ENCODE measurements around the gene CHCHD6.

The CHCHD6 gene

DNA sequence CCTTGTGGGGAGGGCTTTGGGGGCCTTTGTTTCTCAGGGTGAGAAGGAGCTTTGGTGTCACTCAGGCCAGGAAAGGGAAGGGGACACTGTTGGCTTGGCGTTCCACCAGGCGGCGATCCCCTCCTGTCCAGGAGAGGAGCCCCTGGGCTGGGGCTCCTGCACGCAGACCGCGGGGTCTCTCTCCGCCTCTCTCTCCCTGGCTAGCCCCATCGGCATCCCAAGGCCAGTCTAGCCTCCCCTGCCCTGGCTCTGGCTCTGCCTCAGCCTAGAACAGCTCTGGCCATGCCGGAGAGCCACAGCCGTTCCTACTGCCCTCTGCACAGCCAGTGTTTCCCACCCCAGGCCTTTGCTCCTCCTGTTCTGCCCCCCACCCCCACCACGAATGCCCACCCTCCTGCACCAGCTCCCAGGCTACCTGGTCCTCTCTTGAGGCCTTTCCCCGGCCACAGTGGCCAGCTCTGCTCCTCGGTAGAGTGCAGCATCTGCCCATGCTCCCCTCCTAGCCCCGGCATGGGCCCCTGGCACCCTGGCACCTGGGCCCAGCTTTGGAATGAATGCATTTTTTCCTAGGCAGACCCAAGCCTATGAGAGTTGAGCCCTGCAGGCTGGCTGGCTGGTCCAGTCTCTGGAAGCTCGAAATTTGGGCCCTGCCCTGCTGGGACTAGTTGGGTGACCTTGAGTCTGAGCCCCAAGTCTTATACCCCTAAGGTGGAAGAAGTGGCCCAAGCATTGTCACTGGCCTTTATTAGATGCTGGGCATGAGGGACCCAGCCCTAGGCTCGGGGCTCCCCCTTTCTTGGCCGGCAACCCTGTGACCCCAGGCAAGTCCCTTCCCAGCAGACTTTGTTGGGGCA lies 281.3 kb downstream of the CHCHD6 start:
- DNase-seq, result no peak
- in situ Hi-C loops (cut with HindIII; ENCODE audit: low pct_ligation_motif_present, low pct_unique_long_range_greater_than_20kb, low sequenced_read_pairs), result no loop called here

DNA sequence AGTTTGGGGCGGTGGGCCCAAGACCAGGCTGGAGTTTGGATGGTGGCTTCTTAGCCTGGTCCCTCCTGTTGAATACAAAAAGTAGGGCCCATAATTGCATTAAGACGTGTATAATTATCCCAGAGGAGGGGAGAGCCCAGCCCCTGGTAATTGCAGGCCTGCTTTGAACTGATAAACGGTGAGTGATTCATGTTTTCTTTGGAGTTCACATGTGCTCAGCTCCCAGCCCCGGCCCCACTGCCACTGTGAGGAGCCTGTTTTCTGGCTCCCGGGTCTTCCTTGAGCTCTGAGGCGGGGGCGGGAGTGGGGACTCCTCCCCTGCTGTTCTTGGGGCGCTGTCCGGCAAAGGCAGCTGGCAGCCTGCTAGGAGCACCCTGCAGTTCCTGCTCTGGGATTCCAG lies 282.0 kb downstream of the CHCHD6 start:
- in situ Hi-C loops (cut with HindIII; ENCODE audit: low pct_ligation_motif_present, low pct_unique_long_range_greater_than_20kb, low sequenced_read_pairs), result no loop called here
- no peak for DNase-seq

DNA sequence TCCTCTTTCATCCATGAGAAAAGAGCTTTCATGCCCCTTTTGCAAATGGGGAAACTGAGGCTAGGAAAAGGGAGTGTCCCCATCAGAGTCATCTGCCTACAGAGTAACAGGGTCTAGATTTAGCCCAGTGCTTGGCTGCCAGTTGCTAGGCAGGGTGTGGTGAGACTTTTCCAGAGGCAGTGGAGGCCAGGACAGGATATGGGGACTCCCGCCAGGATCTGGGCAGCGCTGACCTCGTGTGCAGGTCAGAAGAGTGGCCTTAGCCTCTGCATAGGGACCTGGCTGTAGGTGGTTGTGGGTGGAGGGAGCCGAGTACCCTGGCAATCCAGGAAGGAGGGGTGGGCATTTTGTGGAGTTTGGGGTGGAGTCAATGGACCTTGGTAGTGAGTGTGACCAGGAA lies 283.1 kb downstream of the CHCHD6 start:
- no peak for DNase-seq
- in situ Hi-C loops (cut with HindIII; ENCODE audit: low pct_ligation_motif_present, low pct_unique_long_range_greater_than_20kb, low sequenced_read_pairs), result no loop called here

DNA sequence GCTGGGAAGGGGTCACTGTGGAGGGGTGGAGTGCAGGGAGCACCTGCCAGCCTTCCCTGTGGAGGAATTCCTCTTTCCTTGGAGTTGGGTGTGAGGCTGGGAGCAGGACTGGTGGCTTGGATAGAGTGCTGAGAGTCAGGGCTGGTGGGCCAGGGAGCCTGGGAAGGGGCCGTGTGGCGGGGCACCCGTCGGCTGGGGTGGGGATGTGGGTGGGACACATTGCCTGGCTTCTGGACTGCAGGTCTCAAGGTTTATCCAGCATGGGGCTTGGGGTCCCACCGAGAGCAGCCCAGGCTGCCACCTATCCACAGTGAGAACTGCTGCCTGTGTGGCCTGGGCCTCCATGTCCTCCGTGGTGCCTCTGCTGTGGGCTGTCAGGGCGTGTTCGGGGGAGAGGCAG lies 283.6 kb downstream of the CHCHD6 start:
- DNase-seq, result no peak
- in situ Hi-C loops (cut with HindIII; ENCODE audit: low pct_ligation_motif_present, low pct_unique_long_range_greater_than_20kb, low sequenced_read_pairs), result no loop called here

DNA sequence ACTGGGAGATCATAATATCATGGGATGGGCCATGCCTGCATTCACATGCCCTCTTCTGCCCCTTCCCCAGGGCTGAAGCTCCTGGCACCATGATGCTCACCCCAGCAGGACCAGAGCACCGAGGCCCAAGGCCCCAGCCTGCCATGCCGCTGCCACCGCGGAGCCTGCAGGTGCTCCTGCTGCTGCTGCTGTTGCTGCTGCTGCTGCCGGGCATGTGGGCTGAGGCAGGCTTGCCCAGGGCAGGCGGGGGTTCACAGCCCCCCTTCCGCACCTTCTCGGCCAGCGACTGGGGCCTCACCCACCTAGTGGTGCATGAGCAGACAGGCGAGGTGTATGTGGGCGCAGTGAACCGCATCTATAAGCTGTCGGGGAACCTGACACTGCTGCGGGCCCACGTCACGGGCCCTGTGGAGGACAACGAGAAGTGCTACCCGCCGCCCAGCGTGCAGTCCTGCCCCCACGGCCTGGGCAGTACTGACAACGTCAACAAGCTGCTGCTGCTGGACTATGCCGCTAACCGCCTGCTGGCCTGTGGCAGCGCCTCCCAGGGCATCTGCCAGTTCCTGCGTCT lies 284.5 kb downstream of the CHCHD6 start:
- in situ Hi-C loops (cut with HindIII; ENCODE audit: low pct_ligation_motif_present, low pct_unique_long_range_greater_than_20kb, low sequenced_read_pairs), result no loop called here
- DNase-seq, result no peak

DNA sequence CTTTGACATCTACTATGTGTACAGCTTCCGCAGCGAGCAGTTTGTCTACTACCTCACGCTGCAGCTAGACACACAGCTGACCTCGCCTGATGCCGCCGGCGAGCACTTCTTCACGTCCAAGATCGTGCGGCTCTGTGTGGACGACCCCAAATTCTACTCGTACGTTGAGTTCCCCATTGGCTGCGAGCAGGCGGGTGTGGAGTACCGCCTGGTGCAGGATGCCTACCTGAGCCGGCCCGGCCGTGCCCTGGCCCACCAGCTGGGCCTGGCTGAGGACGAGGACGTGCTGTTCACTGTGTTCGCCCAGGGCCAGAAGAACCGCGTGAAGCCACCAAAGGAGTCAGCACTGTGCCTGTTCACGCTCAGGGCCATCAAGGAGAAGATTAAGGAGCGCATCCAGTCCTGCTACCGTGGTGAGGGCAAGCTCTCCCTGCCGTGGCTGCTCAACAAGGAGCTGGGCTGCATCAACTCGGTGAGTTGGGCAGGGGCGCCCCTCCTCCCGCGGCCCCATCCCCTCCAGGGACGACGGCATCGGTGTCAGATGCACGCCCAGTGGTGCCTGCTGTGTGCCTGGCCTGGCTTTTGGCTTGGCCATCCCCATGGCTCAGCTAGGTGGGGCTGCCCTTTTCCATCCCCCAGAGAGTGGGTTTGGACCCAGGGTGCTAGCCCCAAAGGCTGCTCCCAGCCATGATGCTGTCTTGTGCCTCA lies 285.4 kb downstream of the CHCHD6 start:
- in situ Hi-C loops (cut with HindIII; ENCODE audit: low pct_ligation_motif_present, low pct_unique_long_range_greater_than_20kb, low sequenced_read_pairs), result no loop called here
- DNase-seq, result no peak

DNA sequence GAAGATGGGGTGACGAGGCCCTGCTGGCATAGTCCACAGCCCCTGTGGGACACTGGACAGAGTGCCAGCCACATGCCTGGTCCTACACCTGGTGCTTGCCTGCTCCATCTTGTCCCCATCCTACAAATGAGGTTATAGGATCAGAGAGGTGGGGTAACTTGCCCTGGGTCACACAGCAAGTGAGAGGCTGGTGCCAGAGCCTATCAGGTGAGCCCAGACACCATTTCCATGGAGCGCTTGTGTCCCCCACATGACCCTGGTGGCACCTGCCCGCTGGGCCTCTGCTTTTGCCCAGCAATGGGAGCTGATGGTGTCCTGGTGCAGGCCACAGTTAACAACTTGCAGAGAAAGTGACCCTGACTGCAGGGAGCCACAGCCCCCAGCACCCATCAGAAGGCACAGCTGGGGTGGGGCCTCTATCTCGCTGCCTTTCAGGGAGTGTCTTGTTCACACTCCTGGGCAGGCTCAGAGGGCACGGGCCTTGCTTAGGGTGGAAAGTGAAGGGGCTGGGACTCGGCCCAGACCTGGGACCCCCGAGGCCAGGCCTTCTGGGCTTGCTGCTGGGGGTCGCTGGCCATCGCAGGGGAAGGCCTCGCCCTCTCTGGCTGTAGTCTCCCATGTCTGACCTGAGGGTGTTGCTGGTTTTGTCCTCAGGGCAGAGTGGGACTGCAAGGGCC lies 286.1 kb downstream of the CHCHD6 start:
- no peak for DNase-seq
- in situ Hi-C loops (cut with HindIII; ENCODE audit: low pct_ligation_motif_present, low pct_unique_long_range_greater_than_20kb, low sequenced_read_pairs), result no loop called here

DNA sequence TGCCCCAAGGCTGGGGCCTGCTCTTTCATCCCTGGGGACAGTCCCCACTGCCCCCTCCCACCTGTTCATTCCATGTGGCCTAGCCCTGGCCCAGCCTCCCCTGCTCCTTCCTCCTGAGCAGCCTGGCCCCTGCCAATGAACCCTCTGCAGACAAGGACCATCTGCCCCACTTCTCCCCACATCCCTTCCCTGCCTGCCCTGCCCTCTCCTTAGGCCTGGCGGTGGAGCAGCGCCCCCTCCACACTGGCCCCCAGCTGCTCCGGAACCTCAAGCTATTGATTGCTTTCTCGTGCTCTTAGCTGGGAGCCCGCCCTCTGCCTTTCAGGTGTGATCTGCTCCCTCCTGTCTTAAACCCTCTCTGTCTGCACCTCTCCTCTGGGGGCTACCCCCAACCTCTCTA lies 286.9 kb downstream of the CHCHD6 start:
- DNase-seq, result no peak

DNA sequence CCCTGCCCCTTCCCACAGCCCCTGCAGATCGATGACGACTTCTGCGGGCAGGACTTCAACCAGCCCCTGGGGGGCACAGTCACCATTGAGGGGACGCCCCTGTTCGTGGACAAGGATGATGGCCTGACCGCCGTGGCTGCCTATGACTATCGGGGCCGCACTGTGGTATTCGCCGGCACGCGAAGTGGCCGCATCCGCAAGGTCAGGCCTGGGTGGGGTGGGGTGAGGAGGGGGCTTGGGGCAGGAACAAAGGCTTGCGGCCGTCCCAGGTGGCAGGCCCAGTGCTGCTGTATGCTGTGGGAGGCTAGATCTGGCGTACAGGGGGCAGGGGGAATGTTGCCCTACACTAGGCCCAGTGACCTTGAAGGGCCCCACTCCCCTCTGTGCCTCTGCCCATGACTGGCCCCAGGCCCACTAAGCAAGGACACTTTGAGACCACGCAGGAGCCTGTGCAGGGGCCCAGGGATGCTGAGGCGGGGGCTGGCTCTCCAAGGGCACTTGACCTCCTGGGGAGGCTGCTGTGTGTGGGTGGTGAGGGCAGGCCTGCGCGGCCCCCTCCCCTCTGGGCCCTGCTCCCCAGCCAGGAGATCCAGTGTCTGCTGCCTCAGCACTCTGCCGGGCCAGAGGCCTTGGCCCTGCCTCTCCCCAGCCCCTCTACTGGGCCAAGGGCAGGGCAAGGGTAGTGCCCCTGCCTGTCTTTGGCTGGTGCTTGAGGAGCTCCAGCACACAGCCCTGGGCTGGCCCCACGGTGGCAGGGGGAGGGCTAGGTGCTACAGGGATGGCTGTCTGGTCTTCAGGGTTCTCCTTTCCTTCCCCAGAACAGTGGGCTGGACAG lies 287.5 kb downstream of the CHCHD6 start:
- in situ Hi-C loops (cut with HindIII; ENCODE audit: low pct_ligation_motif_present, low pct_unique_long_range_greater_than_20kb, low sequenced_read_pairs), result no loop called here
- DNase-seq, result no peak

More for the DNA sequence above, 286.9 kb downstream of the CHCHD6 start:
- in situ Hi-C loops (cut with HindIII; ENCODE audit: low pct_ligation_motif_present, low pct_unique_long_range_greater_than_20kb, low sequenced_read_pairs), result no loop called here

DNA sequence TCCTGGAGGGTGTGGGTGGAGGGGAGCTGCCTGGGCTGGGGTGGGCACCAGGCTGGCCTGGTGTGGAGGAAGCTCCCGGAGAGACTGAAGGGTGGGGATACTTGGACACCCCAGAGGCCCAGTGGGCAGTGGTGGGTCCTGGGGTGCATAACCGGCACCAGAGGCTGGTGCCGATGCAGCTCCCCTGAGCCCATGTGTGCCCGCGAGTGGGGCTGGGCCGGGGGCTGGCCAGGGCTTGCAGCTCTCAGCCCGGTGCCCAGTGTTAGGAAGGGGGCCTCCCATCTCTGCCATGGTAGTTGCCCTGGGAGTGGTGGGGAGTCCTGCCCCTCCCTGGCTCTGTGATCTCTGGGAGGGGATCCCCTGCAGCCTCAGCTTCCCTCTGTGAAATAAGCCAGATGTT lies 288.2 kb downstream of the CHCHD6 start:
- in situ Hi-C loops (cut with HindIII; ENCODE audit: low pct_ligation_motif_present, low pct_unique_long_range_greater_than_20kb, low sequenced_read_pairs), result no loop called here
- no peak for DNase-seq

DNA sequence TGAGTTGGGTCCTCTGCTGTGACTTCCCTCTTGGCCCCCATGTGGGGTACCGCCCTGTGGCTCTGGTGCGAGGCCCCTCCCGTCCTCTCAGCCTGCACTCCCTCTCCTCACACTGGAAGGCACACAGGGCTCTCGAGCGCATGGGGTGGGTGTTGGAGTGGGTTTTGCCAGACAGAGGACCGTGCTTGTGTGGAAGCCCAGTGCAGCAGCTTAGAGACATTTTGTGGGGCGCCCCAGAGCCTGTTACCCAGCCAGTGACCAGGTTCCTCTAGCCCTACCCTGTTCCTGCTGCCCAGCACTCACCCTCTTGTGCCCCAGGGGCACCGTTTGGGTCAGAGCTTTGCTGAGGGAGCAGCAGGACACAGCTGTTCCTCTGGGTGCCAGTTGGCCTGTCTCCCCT lies 288.7 kb downstream of the CHCHD6 start:
- DNase-seq, result no peak
- in situ Hi-C loops (cut with HindIII; ENCODE audit: low pct_ligation_motif_present, low pct_unique_long_range_greater_than_20kb, low sequenced_read_pairs), result no loop called here

DNA sequence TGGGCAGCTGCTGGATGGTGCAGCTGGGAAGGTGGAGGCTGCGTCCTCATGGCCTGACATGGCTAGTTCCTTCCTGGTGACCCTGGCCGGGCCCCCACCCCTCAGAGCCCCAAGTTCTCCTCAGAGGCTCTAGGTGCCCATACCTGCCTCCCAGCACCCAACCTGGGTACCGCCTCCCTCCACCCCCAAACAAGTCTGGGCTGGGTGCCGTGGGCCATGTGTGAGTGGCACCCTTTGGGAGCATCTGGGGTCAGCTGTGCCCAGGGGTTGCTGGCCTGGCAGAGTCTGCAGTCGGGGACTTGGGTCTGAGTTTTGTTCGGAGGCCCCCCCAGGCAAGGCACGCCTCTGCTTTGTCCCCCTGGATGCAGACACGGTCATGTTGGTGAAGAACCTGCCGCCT lies 289.4 kb downstream of the CHCHD6 start:
- DNase-seq, result no peak
- in situ Hi-C loops (cut with HindIII; ENCODE audit: low pct_ligation_motif_present, low pct_unique_long_range_greater_than_20kb, low sequenced_read_pairs), result no loop called here

DNA sequence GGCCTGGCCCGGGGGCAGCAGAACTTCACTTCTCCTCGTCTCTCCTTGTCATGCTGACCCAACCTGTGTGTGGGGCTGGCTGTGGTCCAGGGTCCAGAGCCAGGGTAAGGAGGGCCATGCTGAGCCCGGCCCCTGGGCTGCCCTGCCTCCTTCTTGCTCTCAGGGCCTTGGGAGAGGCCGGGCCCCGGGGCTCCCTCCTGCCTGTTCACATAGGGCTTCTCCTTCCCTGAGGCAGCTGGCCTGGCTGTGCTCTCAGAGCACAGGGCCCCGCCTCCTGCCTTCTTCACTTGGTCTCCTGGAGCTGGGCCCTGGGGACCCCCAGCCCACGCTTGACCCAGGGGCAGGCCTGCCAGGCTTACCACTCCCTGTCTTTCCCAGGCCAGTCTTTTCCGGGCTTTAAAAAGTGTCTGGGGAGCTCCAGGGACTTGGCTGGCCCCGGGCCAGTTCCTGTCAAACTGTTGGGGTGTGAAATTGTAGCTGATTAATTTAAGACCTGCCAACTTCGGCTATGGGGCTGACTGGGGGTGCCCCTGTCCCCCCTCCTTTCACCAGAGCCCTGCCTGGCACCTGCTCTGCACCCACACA lies 290.7 kb downstream of the CHCHD6 start:
- DNase-seq, result no peak
- in situ Hi-C loops (cut with HindIII; ENCODE audit: low pct_ligation_motif_present, low pct_unique_long_range_greater_than_20kb, low sequenced_read_pairs), result no loop called here

DNA sequence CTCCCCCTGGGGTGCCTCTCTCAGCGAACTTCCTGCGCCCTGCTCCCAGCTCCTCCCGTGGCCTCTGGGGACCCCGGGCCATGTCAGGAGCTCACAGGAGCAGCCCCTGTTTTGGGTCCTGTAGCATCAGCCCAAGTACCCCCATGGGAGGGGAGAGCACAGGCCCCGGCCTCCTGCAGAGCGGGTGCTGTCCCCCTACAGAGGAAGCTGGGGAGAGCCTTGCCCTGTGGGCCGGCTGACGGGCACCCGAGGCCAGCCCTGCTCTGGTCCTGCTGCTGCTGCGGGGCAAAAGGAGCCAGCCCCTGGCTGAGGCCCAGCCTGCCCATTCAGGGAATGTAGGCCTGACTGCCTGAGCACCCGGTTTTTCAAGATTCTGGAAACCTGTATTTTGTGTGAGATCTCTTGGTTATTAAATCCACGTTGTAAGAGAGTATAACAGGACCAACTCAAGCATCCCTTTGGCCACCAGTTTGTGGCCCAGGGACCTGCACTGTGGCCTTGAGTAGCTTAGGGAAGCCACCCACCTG lies 291.3 kb downstream of the CHCHD6 start:
- in situ Hi-C loops (cut with HindIII; ENCODE audit: low pct_ligation_motif_present, low pct_unique_long_range_greater_than_20kb, low sequenced_read_pairs), result no loop called here
- DNase-seq, result no peak

DNA sequence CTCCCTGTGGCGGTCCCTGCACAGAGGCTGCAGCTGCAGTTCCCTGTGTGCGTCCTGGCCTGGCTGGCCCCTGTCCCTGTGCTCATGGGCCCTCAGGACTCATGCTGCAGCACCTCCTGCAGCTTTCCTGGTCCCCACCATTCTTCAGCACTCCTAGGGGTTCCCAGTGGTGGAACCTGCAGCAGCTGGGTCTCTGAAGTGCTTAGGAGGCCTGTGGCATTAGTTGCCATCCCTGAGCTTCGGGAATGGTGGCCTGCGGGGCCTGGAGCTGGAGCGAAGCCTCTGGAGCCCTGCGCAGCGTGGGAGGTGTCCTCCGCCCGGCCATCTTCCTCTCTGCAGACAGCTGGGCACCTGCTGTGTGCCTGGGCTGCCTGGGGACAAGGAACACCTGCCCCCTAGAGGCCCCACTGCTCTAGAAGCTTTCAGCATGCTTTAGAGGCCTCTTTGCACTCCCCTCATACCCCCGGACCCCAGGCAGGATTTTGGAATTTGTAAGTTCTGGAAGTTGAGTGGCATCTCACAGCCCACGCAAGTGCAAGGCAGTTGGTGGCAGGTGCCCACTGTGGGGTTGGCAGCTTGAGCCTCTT lies 292.0 kb downstream of the CHCHD6 start:
- in situ Hi-C loops (cut with HindIII; ENCODE audit: low pct_ligation_motif_present, low pct_unique_long_range_greater_than_20kb, low sequenced_read_pairs), result no loop called here
- no peak for DNase-seq

DNA sequence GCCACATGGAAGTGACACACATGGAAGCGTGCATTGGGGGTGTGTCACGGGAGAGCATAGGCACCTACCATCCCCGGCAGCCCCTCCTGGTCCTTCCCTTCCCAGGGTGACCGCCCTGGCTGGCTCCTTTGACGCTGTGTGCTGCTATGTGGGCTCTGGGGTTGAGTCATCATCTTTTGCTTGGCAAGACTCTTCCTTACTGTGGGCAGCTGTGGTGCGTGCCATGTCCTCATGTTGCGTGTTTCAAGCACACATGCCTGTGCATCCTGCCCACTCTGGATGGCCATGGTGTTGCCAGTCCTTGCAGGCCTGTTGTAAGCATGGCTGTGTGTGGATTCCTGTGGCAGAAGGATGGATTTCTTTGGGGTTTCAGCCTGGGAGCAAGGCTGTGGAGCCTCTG lies 292.9 kb downstream of the CHCHD6 start:
- DNase-seq, result no peak
- in situ Hi-C loops (cut with HindIII; ENCODE audit: low pct_ligation_motif_present, low pct_unique_long_range_greater_than_20kb, low sequenced_read_pairs), result no loop called here

DNA sequence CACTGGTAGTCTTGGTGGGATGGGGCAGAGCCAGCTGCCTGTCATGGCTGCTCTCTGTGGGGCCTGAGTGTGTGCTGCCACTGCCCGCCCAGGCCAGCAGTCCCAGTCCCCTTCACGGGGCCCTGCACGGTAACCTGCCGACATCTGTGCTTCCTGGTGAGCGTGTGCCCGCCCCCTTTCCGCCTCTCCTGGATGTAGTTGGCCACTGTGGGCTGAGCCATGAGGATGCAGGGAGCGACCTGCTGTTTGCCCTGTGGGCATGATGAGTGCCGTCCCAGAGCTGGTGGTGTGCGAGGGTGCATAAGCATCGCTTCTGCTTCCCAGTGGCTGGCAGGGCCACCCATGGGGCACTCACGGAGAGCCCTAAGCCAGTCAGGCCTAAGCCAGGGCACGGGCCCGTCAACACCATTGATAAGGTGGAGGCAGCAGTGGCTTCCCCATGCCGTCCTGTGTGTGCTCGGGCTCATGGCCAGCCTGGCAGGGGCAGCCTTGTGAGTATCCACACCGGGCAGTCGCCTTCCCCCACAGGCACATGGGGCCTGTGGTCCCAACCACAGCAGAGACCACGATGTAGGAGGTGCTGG lies 293.5 kb downstream of the CHCHD6 start:
- in situ Hi-C loops (cut with HindIII; ENCODE audit: low pct_ligation_motif_present, low pct_unique_long_range_greater_than_20kb, low sequenced_read_pairs), result no loop called here

More for the DNA sequence above, 293.5 kb downstream of the CHCHD6 start:
- DNase-seq, result no peak
